ENCODE data around the gene CPM. TPM values are rescaled to one million over a fixed set of nuclear protein-coding genes. Genes with fewer than 3 reads are reported as not detected.
A peak's percentile ranks its signal among the peaks of the same experiment; 100 is the strongest.

Gene CPM
- total and polyA plus RNA-seq, 12 donors: 2.1 to 17.8 (median 5.4) TPM

DNA sequence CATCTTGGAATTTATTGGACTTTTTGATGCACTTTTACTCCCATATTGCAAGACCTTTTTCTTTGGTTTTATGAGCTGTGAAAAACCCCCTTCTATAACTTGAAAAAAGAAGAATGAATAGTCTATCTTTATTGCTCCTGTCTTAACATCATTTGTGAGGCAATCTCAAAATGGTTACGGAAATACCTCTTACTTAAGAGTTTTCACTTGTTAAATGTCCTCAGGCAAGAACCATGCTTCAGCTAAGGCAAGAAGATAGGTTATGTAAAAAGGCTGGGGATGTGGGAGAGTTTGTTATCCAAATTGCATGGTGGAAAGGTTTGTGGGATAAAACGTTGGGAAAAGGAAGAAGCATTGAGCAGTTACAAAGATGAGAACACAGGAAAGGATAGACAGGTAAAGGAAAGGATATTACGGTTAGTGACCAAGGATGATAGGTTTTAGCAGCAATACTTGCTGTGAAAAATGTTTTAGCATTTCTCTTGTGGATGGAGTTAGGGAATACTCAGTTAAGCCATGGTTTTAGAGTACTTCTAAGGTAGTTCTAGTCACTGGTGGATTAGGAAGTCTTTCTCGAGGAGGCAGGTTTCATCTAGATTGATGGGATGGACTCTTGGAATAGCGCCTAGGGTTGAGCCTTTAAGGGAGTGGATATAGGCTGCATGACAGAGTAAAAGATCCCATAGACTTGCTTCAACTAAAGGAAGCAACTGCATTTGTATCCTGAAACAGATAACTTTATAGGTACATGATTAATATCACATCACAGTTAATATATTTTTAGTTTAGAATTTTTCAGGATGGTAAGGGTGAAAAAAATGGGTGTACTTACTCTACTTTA is 94.7 kb downstream of the CPM start:
- Histone ChIP-seq H3K27ac (no peak overlapping the region), H3K36me3 (peaks cover 0 to 100% (median 58%) of the 10 kb centered on the region in 9 donors), H3K4me1 (peaks cover 0 to 11% (median 0%) of the 10 kb centered on the region in 9 donors), H3K27me3 (no peaks in the 10 kb centered on the region), H3K9me3 (no peaks in the 10 kb centered on the region), H3K4me3 (no peak overlapping the region)
- WGBS, 2 donors: 90 to 91% methylated on average over 5 of the region's 5 CpGs
- intact Hi-C loops (cut with DNase I): loop anchor here in 1 of 10 donors (10.0 kb wide), 1 partner anchor 417 kb away; no protein-coding TSS in a partner anchor
- DNase-seq (no peak), ATAC-seq (no peak)
- TF ChIP-seq, protein P1, sequence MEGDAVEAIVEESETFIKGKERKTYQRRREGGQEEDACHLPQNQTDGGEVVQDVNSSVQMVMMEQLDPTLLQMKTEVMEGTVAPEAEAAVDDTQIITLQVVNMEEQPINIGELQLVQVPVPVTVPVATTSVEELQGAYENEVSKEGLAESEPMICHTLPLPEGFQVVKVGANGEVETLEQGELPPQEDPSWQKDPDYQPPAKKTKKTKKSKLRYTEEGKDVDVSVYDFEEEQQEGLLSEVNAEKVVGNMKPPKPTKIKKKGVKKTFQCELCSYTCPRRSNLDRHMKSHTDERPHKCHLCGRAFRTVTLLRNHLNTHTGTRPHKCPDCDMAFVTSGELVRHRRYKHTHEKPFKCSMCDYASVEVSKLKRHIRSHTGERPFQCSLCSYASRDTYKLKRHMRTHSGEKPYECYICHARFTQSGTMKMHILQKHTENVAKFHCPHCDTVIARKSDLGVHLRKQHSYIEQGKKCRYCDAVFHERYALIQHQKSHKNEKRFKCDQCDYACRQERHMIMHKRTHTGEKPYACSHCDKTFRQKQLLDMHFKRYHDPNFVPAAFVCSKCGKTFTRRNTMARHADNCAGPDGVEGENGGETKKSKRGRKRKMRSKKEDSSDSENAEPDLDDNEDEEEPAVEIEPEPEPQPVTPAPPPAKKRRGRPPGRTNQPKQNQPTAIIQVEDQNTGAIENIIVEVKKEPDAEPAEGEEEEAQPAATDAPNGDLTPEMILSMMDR (IDR thresholded peaks at IDR 0.05): no peak

DNA sequence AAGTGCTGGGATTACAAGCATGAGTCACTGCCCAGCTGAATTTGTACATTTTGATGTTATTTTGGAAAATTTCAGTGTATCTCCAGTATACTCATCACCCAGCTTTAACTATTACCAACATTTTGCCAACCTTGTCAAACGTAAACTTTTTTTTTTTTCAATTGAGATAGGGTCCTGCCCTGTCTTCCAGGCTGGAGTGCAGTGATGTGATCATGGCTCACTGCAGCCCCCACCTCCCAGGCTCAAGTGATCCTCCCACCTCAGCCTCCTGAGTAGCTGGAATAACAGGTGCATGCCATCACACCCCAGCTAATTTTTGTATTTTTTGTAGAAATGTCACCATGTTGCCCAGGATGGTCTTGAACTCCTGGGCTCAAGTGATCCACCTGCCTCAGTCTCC is 95.8 kb downstream of the CPM start:
- intact Hi-C loops (cut with DNase I): loop anchor here in 1 of 10 donors (10.0 kb wide), 1 partner anchor 418 kb away; no protein-coding TSS in a partner anchor
- H3K27ac ChIP-seq: no peak overlapping the region
- H3K27me3 ChIP-seq: no peaks in the 10 kb centered on the region
- ATAC-seq: no peak
- H3K4me1 ChIP-seq: peaks cover 0 to 11% (median 0%) of the 10 kb centered on the region in 9 donors
- DNase-seq: no peak
- no peaks in the 10 kb centered on the region for H3K9me3 ChIP-seq
- WGBS, 2 donors: 92 to 98% methylated on average over 1 of the region's 1 CpG
- H3K36me3 ChIP-seq: peaks cover 0 to 96% (median 56%) of the 10 kb centered on the region in 9 donors
- no peak overlapping the region for H3K4me3 ChIP-seq
- TF ChIP-seq, protein P1 (IDR thresholded peaks at IDR 0.05): no peak

DNA sequence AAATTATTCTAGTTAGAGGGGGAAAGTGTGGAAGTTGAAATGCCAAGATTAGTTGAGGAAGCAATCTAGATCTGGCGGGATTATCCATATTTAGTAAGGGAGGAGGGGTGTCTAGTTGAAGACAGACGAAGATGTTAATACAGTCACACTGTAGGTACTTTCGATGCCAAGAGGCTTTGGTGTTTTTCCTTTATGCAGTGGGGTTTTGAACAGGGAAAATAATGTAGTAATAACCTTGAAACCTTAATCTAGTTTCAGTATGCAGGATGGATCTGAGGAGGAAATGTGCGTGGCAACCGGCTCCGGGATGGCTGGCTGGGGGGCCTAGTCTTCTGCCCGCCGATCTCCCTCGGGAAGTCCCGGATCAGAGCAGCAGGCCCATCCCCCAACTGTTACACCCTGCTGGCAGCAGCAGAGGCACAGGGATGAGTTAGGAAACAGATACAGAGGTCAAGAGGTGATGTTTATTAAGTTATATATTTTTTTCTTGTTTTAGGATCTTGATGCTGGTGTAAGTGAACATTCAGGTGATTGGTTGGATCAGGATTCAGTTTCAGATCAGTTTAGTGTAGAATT is 97.5 kb downstream of the CPM start:
- intact Hi-C loops (cut with DNase I): loop anchor here in 1 of 10 donors (10.0 kb wide), 1 partner anchor 419 kb away; no protein-coding TSS in a partner anchor
- ATAC-seq (no peak), DNase-seq (no peak)
- 42 to 52% methylated on average over 10 of the region's 10 CpGs for WGBS, 2 donors
- no peak overlapping the region for H3K4me3 ChIP-seq
- TF ChIP-seq, protein P1 (IDR thresholded peaks at IDR 0.05): no peak
- no peaks in the 10 kb centered on the region for H3K9me3 ChIP-seq
- no peaks in the 10 kb centered on the region for H3K27me3 ChIP-seq
- H3K36me3 ChIP-seq: peaks cover 0 to 96% (median 47%) of the 10 kb centered on the region in 9 donors
- peak overlapping the region in 1 of 10 donors; percentile 20 for H3K27ac ChIP-seq
- H3K4me1 ChIP-seq: peaks cover 0 to 11% (median 0%) of the 10 kb centered on the region in 9 donors

DNA sequence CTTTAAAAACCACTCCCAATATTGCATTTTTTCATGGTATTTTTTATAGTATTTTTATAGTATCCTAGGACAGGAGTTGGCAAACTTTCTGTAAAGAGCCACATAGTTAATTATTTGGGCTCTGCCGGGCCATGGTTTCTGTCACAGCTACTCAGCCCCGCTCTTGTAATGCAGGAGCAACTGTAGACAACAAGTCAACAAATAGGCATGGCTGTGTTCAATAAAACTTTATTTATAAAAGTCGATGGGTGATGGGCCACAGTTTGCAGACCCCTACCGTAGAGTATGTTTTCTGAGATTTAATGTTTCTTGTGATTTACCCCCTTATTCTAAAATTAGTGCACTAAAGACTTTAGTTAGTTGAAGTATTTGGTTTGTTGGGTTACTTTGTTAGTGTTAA is 99.5 kb downstream of the CPM start:
- intact Hi-C loops (cut with DNase I): loop anchor here in 1 of 10 donors (10.0 kb wide), 1 partner anchor 421 kb away; no protein-coding TSS in a partner anchor
- Histone ChIP-seq H3K9me3 (no peaks in the 10 kb centered on the region), H3K4me1 (peaks cover 0 to 11% (median 0%) of the 10 kb centered on the region in 9 donors), H3K36me3 (peaks cover 0 to 96% (median 49%) of the 10 kb centered on the region in 9 donors), H3K4me3 (no peak overlapping the region), H3K27me3 (no peaks in the 10 kb centered on the region), H3K27ac (no peak overlapping the region)
- DNase-seq (no peak), ATAC-seq (no peak)
- 98 to 100% methylated on average over 4 of the region's 4 CpGs for WGBS, 2 donors
- TF ChIP-seq, protein P1 (IDR thresholded peaks at IDR 0.05): no peak

Measured in heart right ventricle (tissue), 16 donors.